ENCODE results near the gene LRRK1. TPM values are rescaled to one million over a fixed set of nuclear protein-coding genes. Genes with fewer than 3 reads are reported as not detected.

Gene LRRK1
- total RNA-seq, 2 experiments from 2014 or later = 1.2 to 1.9 TPM

GRCh38 chr15:100988297-100988696 is 69.1 kb downstream of the LRRK1 start:
- Mint-ChIP-seq H3K27ac (no peak overlapping the region), H3K4me1 (no peaks in the 10 kb centered on the region), H3K4me3 (no peak overlapping the region), H3K36me3 (no peaks in the 10 kb centered on the region), H3K9me3 (ENCODE audit: low read depth) (no peaks in the 10 kb centered on the region), H3K27me3 (peaks cover 23% of the 10 kb centered on the region)
- CTCF ChIA-PET = no interaction called here
- no peak for ATAC-seq
- no peak for DNase-seq

- H3K4me1 Mint-ChIP-seq = no peaks in the 10 kb centered on the region
- DNase-seq (no peak), ATAC-seq (no peak)
- no peaks in the 10 kb centered on the region for H3K9me3 Mint-ChIP-seq (ENCODE audit: low read depth)
- H3K36me3 Mint-ChIP-seq = no peaks in the 10 kb centered on the region
- CTCF ChIA-PET = no interaction called here
- no peak overlapping the region for H3K4me3 Mint-ChIP-seq
- peaks cover 23% of the 10 kb centered on the region for H3K27me3 Mint-ChIP-seq
- H3K27ac Mint-ChIP-seq = no peak overlapping the region
Observed at GRCh38 chr15:100988857-100989256, 69.7 kb downstream of the LRRK1 start.

GRCh38 chr15:100994597-100995446 is 75.7 kb downstream of the LRRK1 start:
- H3K4me3 Mint-ChIP-seq = no peak overlapping the region
- DNase-seq = no peak
- H3K4me1 Mint-ChIP-seq = no peaks in the 10 kb centered on the region
- H3K36me3 Mint-ChIP-seq = no peaks in the 10 kb centered on the region
- H3K27ac Mint-ChIP-seq = no peak overlapping the region
- no peaks in the 10 kb centered on the region for H3K9me3 Mint-ChIP-seq (ENCODE audit: low read depth)
- peaks cover 28% of the 10 kb centered on the region for H3K27me3 Mint-ChIP-seq
- CTCF ChIA-PET = interaction anchor here (0.6 to 7.0 kb wide), 2 partner anchors 13 to 16 kb away, joined by 5 to 60 read pairs; no protein-coding TSS in a partner anchor
- no peak for ATAC-seq

GRCh38 chr15:100995471-100996430 is 76.6 kb downstream of the LRRK1 start:
- H3K4me1 Mint-ChIP-seq = no peaks in the 10 kb centered on the region
- ATAC-seq (no peak), DNase-seq (no peak)
- H3K27ac Mint-ChIP-seq = no peak overlapping the region
- no peaks in the 10 kb centered on the region for H3K36me3 Mint-ChIP-seq
- H3K4me3 Mint-ChIP-seq = no peak overlapping the region
- no peaks in the 10 kb centered on the region for H3K9me3 Mint-ChIP-seq (ENCODE audit: low read depth)
- peaks cover 35% of the 10 kb centered on the region for H3K27me3 Mint-ChIP-seq
- CTCF ChIA-PET = interaction anchor here (0.6 to 7.0 kb wide), 2 partner anchors 12 to 15 kb away, joined by 5 to 60 read pairs; no protein-coding TSS in a partner anchor

- Mint-ChIP-seq H3K4me1 (no peaks in the 10 kb centered on the region), H3K27me3 (peaks cover 40% of the 10 kb centered on the region), H3K36me3 (no peaks in the 10 kb centered on the region), H3K9me3 (ENCODE audit: low read depth) (no peaks in the 10 kb centered on the region), H3K4me3 (no peak overlapping the region), H3K27ac (no peak overlapping the region)
- ATAC-seq = no peak
- CTCF ChIA-PET = interaction anchor here (7.0 kb wide), 1 partner anchor 11 kb away, joined by 60 read pairs; no protein-coding TSS in a partner anchor
- no peak for DNase-seq
Observed at GRCh38 chr15:100997442-100997841, 78.3 kb downstream of the LRRK1 start.

- Mint-ChIP-seq H3K4me1 (no peaks in the 10 kb centered on the region), H3K4me3 (no peak overlapping the region), H3K9me3 (ENCODE audit: low read depth) (no peaks in the 10 kb centered on the region), H3K27ac (no peak overlapping the region), H3K36me3 (no peaks in the 10 kb centered on the region), H3K27me3 (peaks cover 44% of the 10 kb centered on the region)
- DNase-seq (no peak), ATAC-seq (no peak)
- CTCF ChIA-PET = interaction anchor here (1.4 to 7.0 kb wide), 4 partner anchors 9 to 80 kb away, joined by 4 to 60 read pairs (median 5); partner anchors contain the start of gene LRRK1
Observed at GRCh38 chr15:100998630-100999029, 79.5 kb downstream of the LRRK1 start.

- ATAC-seq (no peak), DNase-seq (no peak)
- Mint-ChIP-seq H3K4me1 (no peaks in the 10 kb centered on the region), H3K9me3 (ENCODE audit: low read depth) (no peaks in the 10 kb centered on the region), H3K36me3 (no peaks in the 10 kb centered on the region), H3K4me3 (no peak overlapping the region), H3K27ac (no peak overlapping the region), H3K27me3 (peaks cover 44% of the 10 kb centered on the region)
- CTCF ChIA-PET = interaction anchor here (1.4 to 7.0 kb wide), 5 partner anchors 9 to 259 kb away, joined by 4 to 60 read pairs (median 4); partner anchors contain the start of gene LRRK1
Observed at GRCh38 chr15:100999369-100999768, 80.2 kb downstream of the LRRK1 start.

- no peak overlapping the region for H3K4me3 Mint-ChIP-seq
- H3K4me1 Mint-ChIP-seq = no peaks in the 10 kb centered on the region
- peaks cover 42% of the 10 kb centered on the region for H3K27me3 Mint-ChIP-seq
- ATAC-seq (no peak), DNase-seq (no peak)
- H3K27ac Mint-ChIP-seq = no peak overlapping the region
- H3K9me3 Mint-ChIP-seq (ENCODE audit: low read depth) = no peaks in the 10 kb centered on the region
- CTCF ChIA-PET = interaction anchor here (1.4 to 7.0 kb wide), 4 partner anchors 8 to 258 kb away, joined by 4 to 60 read pairs (median 5); partner anchors contain the start of gene LRRK1
- H3K36me3 Mint-ChIP-seq = no peaks in the 10 kb centered on the region
Observed at GRCh38 chr15:101000271-101000681, 81.1 kb downstream of the LRRK1 start.

GRCh38 chr15:101001056-101001455 is 81.9 kb downstream of the LRRK1 start:
- DNase-seq = no peak
- Mint-ChIP-seq H3K27me3 (peaks cover 42% of the 10 kb centered on the region), H3K9me3 (ENCODE audit: low read depth) (no peaks in the 10 kb centered on the region), H3K36me3 (no peaks in the 10 kb centered on the region), H3K27ac (no peak overlapping the region), H3K4me3 (no peak overlapping the region), H3K4me1 (no peaks in the 10 kb centered on the region)
- no peak for ATAC-seq
- CTCF ChIA-PET = interaction anchor here (0.9 to 1.6 kb wide), 3 partner anchors 15 to 257 kb away, joined by 3 to 4 read pairs (median 4); no protein-coding TSS in a partner anchor

- H3K4me3 Mint-ChIP-seq = no peak overlapping the region
- DNase-seq (no peak), ATAC-seq (no peak)
- peaks cover 3% of the 10 kb centered on the region for H3K4me1 Mint-ChIP-seq
- H3K27ac Mint-ChIP-seq = no peak overlapping the region
- no peaks in the 10 kb centered on the region for H3K36me3 Mint-ChIP-seq
- no peaks in the 10 kb centered on the region for H3K9me3 Mint-ChIP-seq (ENCODE audit: low read depth)
- peaks cover 44% of the 10 kb centered on the region for H3K27me3 Mint-ChIP-seq
- CTCF ChIA-PET = interaction anchor here (0.9 to 1.6 kb wide), 2 partner anchors 84 to 257 kb away, joined by 3 to 4 read pairs; no protein-coding TSS in a partner anchor
Observed at GRCh38 chr15:101001796-101002195, 82.6 kb downstream of the LRRK1 start.

- CTCF ChIA-PET = interaction anchor here (0.7 to 9.3 kb wide), 2 partner anchors 13 to 84 kb away, joined by 3 to 289 read pairs; partner anchors contain the start of gene LRRK1
- ATAC-seq (no peak), DNase-seq (no peak)
- Mint-ChIP-seq H3K9me3 (ENCODE audit: low read depth) (no peaks in the 10 kb centered on the region), H3K4me3 (no peak overlapping the region), H3K36me3 (no peaks in the 10 kb centered on the region), H3K4me1 (peaks cover 14% of the 10 kb centered on the region), H3K27ac (no peak overlapping the region), H3K27me3 (peaks cover 50% of the 10 kb centered on the region)
Observed at GRCh38 chr15:101003081-101003480, 83.9 kb downstream of the LRRK1 start.

GRCh38 chr15:101003706-101004105 is 84.5 kb downstream of the LRRK1 start:
- DNase-seq = no peak
- H3K9me3 Mint-ChIP-seq (ENCODE audit: low read depth) = no peaks in the 10 kb centered on the region
- no peaks in the 10 kb centered on the region for H3K36me3 Mint-ChIP-seq
- no peak for ATAC-seq
- CTCF ChIA-PET = interaction anchor here (0.7 to 9.3 kb wide), 2 partner anchors 13 to 85 kb away, joined by 3 to 289 read pairs; partner anchors contain the start of gene LRRK1
- no peak overlapping the region for H3K27ac Mint-ChIP-seq
- peaks cover 50% of the 10 kb centered on the region for H3K27me3 Mint-ChIP-seq
- H3K4me1 Mint-ChIP-seq = peaks cover 21% of the 10 kb centered on the region
- H3K4me3 Mint-ChIP-seq = no peak overlapping the region

- H3K9me3 Mint-ChIP-seq (ENCODE audit: low read depth) = no peaks in the 10 kb centered on the region
- CTCF ChIA-PET = interaction anchor here (9.3 kb wide), 1 partner anchor 86 kb away, joined by 289 read pairs; the partner anchor contains the start of gene LRRK1
- H3K36me3 Mint-ChIP-seq = no peaks in the 10 kb centered on the region
- H3K4me3 Mint-ChIP-seq = no peak overlapping the region
- no peak overlapping the region for H3K27ac Mint-ChIP-seq
- ATAC-seq (no peak), DNase-seq (no peak)
- H3K27me3 Mint-ChIP-seq = peaks cover 45% of the 10 kb centered on the region
- peaks cover 23% of the 10 kb centered on the region for H3K4me1 Mint-ChIP-seq
Observed at GRCh38 chr15:101004500-101004899, 85.3 kb downstream of the LRRK1 start.
